Activated gamma-delta T cell treated with Interleukin-2 at 50 U/mL for 16 hours (primary cell): ENCODE data around the gene EPS8L3.
"Not testable (repeated sequence)": the region's sequence is repeated elsewhere in the genome, so short reads cannot be mapped to it uniquely, and the experiment has no call there.

Experiments
- DNase-seq: peaks from one replicate; pipeline ENCODE4 v3.0.0-alpha.2; 2020

The EPS8L3 gene

GRCh38 chr1:109762821-109763645, 690 bp downstream of the EPS8L3 start:
- no peak for DNase-seq

- DNase-seq: no peak
Measured at GRCh38 chr1:109762039-109762585, 1.6 kb downstream of the EPS8L3 start.

GRCh38 chr1:109761227-109762038, 2.3 kb downstream of the EPS8L3 start:
- no peak for DNase-seq

GRCh38 chr1:109760581-109761226, 3.0 kb downstream of the EPS8L3 start:
- DNase-seq: no peak

GRCh38 chr1:109759513-109760334, 4.0 kb downstream of the EPS8L3 start:
- DNase-seq: no peak

GRCh38 chr1:109757936-109758786, 5.6 kb downstream of the EPS8L3 start:
- DNase-seq: no peak

GRCh38 chr1:109756848-109757521, 6.7 kb downstream of the EPS8L3 start:
- DNase-seq: no peak

- DNase-seq: not testable (repeated sequence)
Measured at GRCh38 chr1:109756325-109756724, 7.4 kb downstream of the EPS8L3 start.

- no peak for DNase-seq
Measured at GRCh38 chr1:109754738-109755137, 9.0 kb downstream of the EPS8L3 start.

GRCh38 chr1:109751531-109752260, 12.0 kb downstream of the EPS8L3 start:
- no peak for DNase-seq

GRCh38 chr1:109750920-109751319, 12.8 kb downstream of the EPS8L3 start:
- DNase-seq: no peak

- no peak for DNase-seq
Measured at GRCh38 chr1:109750241-109750882, 13.4 kb downstream of the EPS8L3 start.

- no peak for DNase-seq
Measured at GRCh38 chr1:109749221-109749620, 14.5 kb downstream of the EPS8L3 start.

GRCh38 chr1:109748311-109748710, 15.4 kb downstream of the EPS8L3 start:
- not testable (repeated sequence) for DNase-seq

GRCh38 chr1:109740615-109741373, 22.9 kb downstream of the EPS8L3 start, which contains the start of gene GSTM3:
Gene GSTM3, minus strand, starts transcription at chr1:109741038. Its CDS starts 751 bp downstream, at chr1:109740287.
- no peak for DNase-seq

GRCh38 chr1:109739738-109740614, 23.7 kb downstream of the EPS8L3 start:
- peak; percentile 76 for DNase-seq

GRCh38 chr1:109733236-109733870, 30.4 kb downstream of the EPS8L3 start:
- DNase-seq: no peak
